Mucosa of stomach (tissue), 1 donor: ENCODE results near the gene MEGF6.

Experiments used
- H3K27me3 ChIP-seq: one replicate; pipeline ENCODE4 v1.7.0; 2013; ENCODE audit warnings: mild to moderate bottlenecking, low read length; ENCODE audit not compliant: control insufficient read depth, insufficient read depth
- H3K36me3 ChIP-seq: one replicate; pipeline ENCODE4 v1.7.0; 2013; ENCODE audit warnings: low read length; ENCODE audit not compliant: control insufficient read depth, insufficient read depth
- H3K4me1 ChIP-seq: one replicate; pipeline ENCODE4 v1.7.0; 2013; ENCODE audit warnings: mild to moderate bottlenecking, low read length; ENCODE audit not compliant: control insufficient read depth, insufficient read depth
- H3K4me3 ChIP-seq: one replicate; pipeline ENCODE4 v1.7.0; 2013; ENCODE audit warnings: low read length
- H3K9ac ChIP-seq: one replicate; pipeline ENCODE4 v1.7.0; 2013; ENCODE audit warnings: mild to moderate bottlenecking, low read length, moderate library complexity
- H3K9me3 ChIP-seq: one replicate; pipeline ENCODE4 v1.7.0; 2013; ENCODE audit warnings: mild to moderate bottlenecking, low read length, moderate library complexity; ENCODE audit not compliant: control insufficient read depth
- donor health status: Pancreatic carcinoma.

Gene MEGF6

GRCh38 chr1:3440300-3440681, 171.0 kb downstream of the MEGF6 start:
- Histone ChIP-seq H3K27me3 (peaks cover 28% of the 10 kb centered on the region), H3K36me3 (no peaks in the 10 kb centered on the region), H3K9me3 (no peaks in the 10 kb centered on the region), H3K9ac (no peak overlapping the region), H3K4me3 (no peak overlapping the region), H3K4me1 (no peaks in the 10 kb centered on the region)
